IMR-90 (cell line): ENCODE data around the gene BMP7. TPM values are rescaled to one million over a fixed set of nuclear protein-coding genes. Genes with fewer than 3 reads are reported as not detected.

Experiments
- ATAC-seq: fragments of 200-7000 bp; cut with Tn5 transposase; 2 replicates; pipeline ENCODE4 v1.9.1; 2020; ENCODE audit warnings: low read depth, mild to moderate bottlenecking, moderate library complexity
- BruUV-seq: library from RNA; stranded (reverse); fragments of 400-500 nt; replicated peaks from 2 replicates; lab custom pipeline; 2021; lab: Mats Ljungman, UMichigan
- CTCF ChIA-PET: fragments of 300-600 bp; formaldehyde crosslinking; extraction: SDS; loops from one replicate; lab custom pipeline; 2021; ENCODE audit warnings: antibody characterized with exemption; lab: Yijun Ruan, JAX
- POLR2A ChIA-PET: fragments of 300-600 bp; sonication (Branson Sonifier 250); formaldehyde crosslinking; loops from one replicate; lab custom pipeline; 2022; ENCODE audit warnings: antibody characterized with exemption; ENCODE audit not compliant: unreplicated experiment; lab: Charles Lee
- DNase-seq: peaks from one replicate; pipeline ENCODE4 v3.0.0; 2013
- H2AFZ ChIP-seq: replicated peaks from 2 replicates; pipeline ENCODE3; 2013; ENCODE audit warnings: low read length, mild to moderate bottlenecking; ENCODE audit not compliant: poor library complexity
- H2AK5ac ChIP-seq: 2 replicates; pipeline ENCODE4 v1.6.1; 2013; ENCODE audit warnings: low read depth, low read length, inconsistent platforms
- H2AK9ac ChIP-seq: replicated peaks from 2 replicates; pipeline ENCODE3; 2013; ENCODE audit warnings: mild to moderate bottlenecking, low read depth, low read length, moderate library complexity; ENCODE audit not compliant: poor library complexity
- H2BK120ac ChIP-seq: 2 replicates; pipeline ENCODE4 v1.6.1; 2013; ENCODE audit warnings: low read depth, low read length, inconsistent platforms
- H2BK15ac ChIP-seq: 3 replicates; pipeline ENCODE4 v1.6.1; 2013; ENCODE audit warnings: low read depth, low read length, inconsistent platforms
- H2BK20ac ChIP-seq: 2 replicates; pipeline ENCODE4 v1.6.1; 2013; ENCODE audit warnings: low read depth, mild to moderate bottlenecking, inconsistent platforms, low read length, moderate library complexity
- H2BK5ac ChIP-seq: 2 replicates; pipeline ENCODE4 v1.6.1; 2013; ENCODE audit warnings: mild to moderate bottlenecking, low read depth, low read length, inconsistent platforms; ENCODE audit not compliant: poor library complexity, severe bottlenecking
- H3K14ac ChIP-seq: replicated peaks from 2 replicates; pipeline ENCODE4 v1.6.1; 2013; ENCODE audit warnings: low read depth, low read length, inconsistent platforms
- H3K18ac ChIP-seq: 2 replicates; pipeline ENCODE4 v1.6.1; 2013; ENCODE audit warnings: low read depth, low read length, control low read depth
- H3K23ac ChIP-seq: 2 replicates; pipeline ENCODE4 v1.6.1; 2013; ENCODE audit warnings: low read depth, low read length, inconsistent platforms
- H3K27ac ChIP-seq: 2 replicates; pipeline ENCODE4 v1.5.1; 2013; ENCODE audit warnings: mild to moderate bottlenecking, control low read depth, low read length; ENCODE audit not compliant: insufficient read depth
- H3K27me3 ChIP-seq: 2 replicates; pipeline ENCODE4 v1.6.1; 2013; ENCODE audit warnings: low read length; ENCODE audit not compliant: control insufficient read depth, insufficient read depth
- H3K36me3 ChIP-seq: 2 replicates; pipeline ENCODE4 v1.6.1; 2013; ENCODE audit warnings: low read length, mixed read lengths; ENCODE audit not compliant: control insufficient read depth, insufficient read depth
- H3K4ac ChIP-seq: 2 replicates; pipeline ENCODE4 v1.6.1; 2013; ENCODE audit warnings: low read depth, low read length, inconsistent platforms
- H3K4me1 ChIP-seq: 2 replicates; pipeline ENCODE4 v1.6.1; 2013; ENCODE audit warnings: low read length, mixed read lengths; ENCODE audit not compliant: control insufficient read depth, insufficient read depth
- H3K4me2 ChIP-seq: 2 replicates; pipeline ENCODE4 v1.6.1; 2013; ENCODE audit warnings: low read depth, mild to moderate bottlenecking, control low read depth, low read length, moderate library complexity
- H3K4me3 ChIP-seq: 2 replicates; pipeline ENCODE4 v1.5.1; 2013; ENCODE audit warnings: low read depth, mild to moderate bottlenecking, control low read depth, low read length, moderate library complexity; ENCODE audit not compliant: insufficient read depth
- H3K56ac ChIP-seq: 2 replicates; pipeline ENCODE4 v1.6.1; 2013; ENCODE audit warnings: low read length, inconsistent platforms; ENCODE audit not compliant: insufficient read depth; ENCODE audit errors: extremely low read depth
- H3K79me1 ChIP-seq, 2 experiments: 2 replicates each; pipeline ENCODE4 v1.6.1; 2013; ENCODE audit warnings: low read length in 2 of 2, inconsistent platforms in 1 of 2, low read depth in 1 of 2
- H3K9ac ChIP-seq: 2 replicates; pipeline ENCODE4 v1.6.1; 2013; ENCODE audit warnings: low read depth, low read length, control low read depth
- H3K9me1 ChIP-seq: 2 replicates; pipeline ENCODE4 v1.6.1; 2013; ENCODE audit warnings: low read length, inconsistent platforms; ENCODE audit not compliant: insufficient read depth
- H3K9me3 ChIP-seq: 2 replicates; pipeline ENCODE4 v1.6.1; 2013; ENCODE audit warnings: low read length; ENCODE audit not compliant: control insufficient read depth, insufficient read depth
- H4K20me1 ChIP-seq: 2 replicates; pipeline ENCODE4 v1.6.1; 2013; ENCODE audit warnings: low read length, inconsistent platforms; ENCODE audit not compliant: insufficient read depth
- H4K5ac ChIP-seq: 2 replicates; pipeline ENCODE4 v1.6.1; 2013; ENCODE audit warnings: mild to moderate bottlenecking, low read depth, low read length, control low read depth
- H4K8ac ChIP-seq, 2 experiments: 2 replicates each; pipeline ENCODE4 v1.6.1; 2013; ENCODE audit warnings: low read depth in 2 of 2, low read length in 2 of 2, control low read depth in 1 of 2, inconsistent platforms in 1 of 2
- H4K91ac ChIP-seq: 2 replicates; pipeline ENCODE4 v1.6.1; 2013; ENCODE audit warnings: low read depth, low read length, inconsistent platforms; ENCODE audit not compliant: insufficient read depth
- BHLHE40 ChIP-seq: fragments of 150-350 bp; IDR thresholded peaks from 2 replicates; pipeline ENCODE4 v1.6.1; 2016; ENCODE audit warnings: mild to moderate bottlenecking, low read depth, low read length
- CEBPB ChIP-seq: IDR thresholded peaks from 2 replicates; pipeline ENCODE4 v1.6.1; 2012; ENCODE audit warnings: low read depth, low read length, improper control_type of control experiment
- CHD1 ChIP-seq: IDR thresholded peaks from 2 replicates; pipeline ENCODE4 v1.6.1; 2012; ENCODE audit warnings: low read depth, low read length, improper control_type of control experiment
- FOS ChIP-seq: fragments of 150-350 bp; IDR thresholded peaks from 2 replicates; pipeline ENCODE4 v1.6.1; 2016; ENCODE audit warnings: low read depth, low read length
- MAFK ChIP-seq: IDR thresholded peaks from 2 replicates; pipeline ENCODE4 v1.6.1; 2012; ENCODE audit warnings: low read depth, low read length, improper control_type of control experiment
- MAZ ChIP-seq: IDR thresholded peaks from 2 replicates; pipeline ENCODE4 v1.6.1; 2012; ENCODE audit warnings: low read depth, mild to moderate bottlenecking, low read length, improper control_type of control experiment, moderate library complexity, borderline replicate concordance
- MXI1 ChIP-seq: IDR thresholded peaks from 2 replicates; pipeline ENCODE4 v1.6.1; 2012; ENCODE audit warnings: low read depth, mild to moderate bottlenecking, low read length, moderate library complexity, borderline replicate concordance
- NFE2L2 ChIP-seq: fragments of 150-350 bp; IDR thresholded peaks from 2 replicates; pipeline ENCODE4 v1.6.1; 2016; ENCODE audit warnings: low read depth, mild to moderate bottlenecking, low read length
- POLR2A ChIP-seq: IDR thresholded peaks from 2 replicates; pipeline ENCODE4 v1.6.1; 2012; ENCODE audit warnings: mild to moderate bottlenecking, low read depth, low read length
- SMC3 ChIP-seq: fragments of 150-350 bp; IDR thresholded peaks from 2 replicates; pipeline ENCODE4 v1.6.1; 2016; ENCODE audit warnings: low read depth, mild to moderate bottlenecking, antibody characterized with exemption, low read length, moderate library complexity
- WGBS, 2 experiments: methylation state at CpG; one replicate each; pipeline versions ENCODE4 v1.1.5 to v1.1.7; 2013; ENCODE audit warnings: missing lambda C conversion rate in 2 of 2; ENCODE audit not compliant: insufficient read length in 1 of 2; ENCODE audit errors: extremely low coverage in 2 of 2; 5-methylcytosine and 5-hydroxymethylcytosine counted together
- dilution Hi-C: fragments of 300-500 bp; cut with HindIII; formaldehyde crosslinking; loops from one replicate; pipeline ENCODE4 v1.14.3; 2018; ENCODE audit warnings: low sequenced_read_pairs; ENCODE audit not compliant: unreplicated experiment
- in situ Hi-C: fragments of 300-500 bp; cut with MboI; formaldehyde crosslinking; loops from 3 replicates; pipeline ENCODE4 v1.14.3; 2019; ENCODE audit warnings: low sequenced_read_pairs, inconsistent platforms, mixed read lengths
- intact Hi-C: fragments of 100-400 bp; cut with micrococcal nuclease; formaldehyde crosslinking; loops from 2 replicates; pipeline ENCODE4 v1.10.0; 2022
- polyA plus RNA-seq, 3 experiments: library from polyadenylated mRNA; depleted of rRNA; stranded (reverse); fragments of >200 nt; gene quantifications; 2 replicates each; pipeline ENCODE4 v1.2.3, GENCODE V29; 2012; ENCODE audit warnings: low replicate concordance in 1 of 3
- total RNA-seq: library from RNA; depleted of rRNA; stranded (reverse); fragments of >200 nt; gene quantifications from 2 replicates; pipeline ENCODE4 v1.2.3, GENCODE V29; 2012
- TF ChIP-seq, protein P1 (sequence below): fragments of 150-350 bp; IDR thresholded peaks from 2 replicates; pipeline ENCODE4 v1.6.1; 2017; ENCODE audit warnings: mild to moderate bottlenecking, antibody characterized with exemption, low read length, low read depth
- TF ChIP-seq, protein P2 (sequence below): fragments of 150-350 bp; IDR thresholded peaks from 2 replicates; pipeline ENCODE4 v1.6.1; 2016; ENCODE audit warnings: low read depth, mild to moderate bottlenecking, low read length, moderate library complexity, borderline replicate concordance
- TF ChIP-seq, protein P3 (sequence below): conservative IDR thresholded peaks from 2 replicates; pipeline ENCODE4 v1.5.1; 2012; ENCODE audit warnings: mild to moderate bottlenecking, low read depth, low read length, improper control_type of control experiment

The BMP7 gene
- total and polyA plus RNA-seq, 2 of the 4 experiments (the other 2 are of a cell fraction): not detected

DNA sequence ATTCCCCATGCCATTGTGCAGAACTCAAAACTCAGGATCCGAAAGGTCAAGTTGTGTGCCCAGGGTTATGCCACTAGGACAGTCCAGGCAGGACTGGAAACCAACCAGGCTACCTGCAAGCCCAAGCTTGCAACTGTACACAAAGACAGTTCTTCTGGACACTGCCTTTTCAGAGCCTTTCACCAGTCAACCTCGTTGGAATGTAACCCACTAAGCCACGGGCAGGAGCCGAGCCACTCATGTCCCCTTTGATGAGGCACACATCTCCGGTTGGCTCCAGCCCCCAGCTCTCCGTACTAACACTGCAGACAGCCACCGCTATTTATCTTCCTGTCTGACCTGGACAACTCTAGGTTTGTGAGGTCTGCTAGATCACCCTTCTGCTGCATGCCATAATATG lies 62.5 kb downstream of the BMP7 start:
- Histone ChIP-seq H3K4me1 (no peaks in the 10 kb centered on the region), H3K4me3 (no peak overlapping the region), H2BK120ac (no peak overlapping the region), H3K14ac (no peak overlapping the region), H2AK5ac (no peak overlapping the region), H3K4ac (no peak overlapping the region), H2BK20ac (no peak overlapping the region), H3K23ac (no peak overlapping the region), H3K4me2 (no peak overlapping the region), H3K9me3 (peaks cover 17% of the 10 kb centered on the region), H2BK5ac (no peak overlapping the region), H4K8ac (no peak overlapping the region), H2BK15ac (no peak overlapping the region), H3K79me1 (no peaks in the 10 kb centered on the region), H2AFZ (no peak overlapping the region), H3K18ac (no peak overlapping the region), H4K91ac (no peak overlapping the region), H4K20me1 (no peaks in the 10 kb centered on the region), H2AK9ac (no peak overlapping the region), H3K56ac (no peak overlapping the region), H3K27ac (no peak overlapping the region), H3K9me1 (no peaks in the 10 kb centered on the region), H4K5ac (no peak overlapping the region), H3K9ac (no peak overlapping the region), H3K36me3 (no peaks in the 10 kb centered on the region), H3K27me3 (no peaks in the 10 kb centered on the region)
- in situ Hi-C loops: no loop called here
- BruUV-seq: no TSS peak
- intact Hi-C loops: no loop called here
- POLR2A ChIA-PET: no interaction called here
- DNase-seq (no peak), ATAC-seq (no peak)
- CTCF ChIA-PET: no interaction called here
- 81% methylated on average over 5 of the region's 7 CpGs; no CpG with 5 or more reads in 1 of the 2 experiments for WGBS, 2 experiments
- dilution Hi-C loops: no loop called here
- TF ChIP-seq FOS (no peak), BHLHE40 (no peak), POLR2A (no peak), CEBPB (no peak), CHD1 (no peak), MAZ (no peak), NFE2L2 (no peak), MXI1 (no peak), SMC3 (no peak), MAFK (no peak)
- TF ChIP-seq, protein P1, sequence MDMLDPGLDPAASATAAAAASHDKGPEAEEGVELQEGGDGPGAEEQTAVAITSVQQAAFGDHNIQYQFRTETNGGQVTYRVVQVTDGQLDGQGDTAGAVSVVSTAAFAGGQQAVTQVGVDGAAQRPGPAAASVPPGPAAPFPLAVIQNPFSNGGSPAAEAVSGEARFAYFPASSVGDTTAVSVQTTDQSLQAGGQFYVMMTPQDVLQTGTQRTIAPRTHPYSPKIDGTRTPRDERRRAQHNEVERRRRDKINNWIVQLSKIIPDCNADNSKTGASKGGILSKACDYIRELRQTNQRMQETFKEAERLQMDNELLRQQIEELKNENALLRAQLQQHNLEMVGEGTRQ: no peak
- TF ChIP-seq, protein P2, sequence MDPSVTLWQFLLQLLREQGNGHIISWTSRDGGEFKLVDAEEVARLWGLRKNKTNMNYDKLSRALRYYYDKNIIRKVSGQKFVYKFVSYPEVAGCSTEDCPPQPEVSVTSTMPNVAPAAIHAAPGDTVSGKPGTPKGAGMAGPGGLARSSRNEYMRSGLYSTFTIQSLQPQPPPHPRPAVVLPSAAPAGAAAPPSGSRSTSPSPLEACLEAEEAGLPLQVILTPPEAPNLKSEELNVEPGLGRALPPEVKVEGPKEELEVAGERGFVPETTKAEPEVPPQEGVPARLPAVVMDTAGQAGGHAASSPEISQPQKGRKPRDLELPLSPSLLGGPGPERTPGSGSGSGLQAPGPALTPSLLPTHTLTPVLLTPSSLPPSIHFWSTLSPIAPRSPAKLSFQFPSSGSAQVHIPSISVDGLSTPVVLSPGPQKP: no peak
- TF ChIP-seq, protein P3, sequence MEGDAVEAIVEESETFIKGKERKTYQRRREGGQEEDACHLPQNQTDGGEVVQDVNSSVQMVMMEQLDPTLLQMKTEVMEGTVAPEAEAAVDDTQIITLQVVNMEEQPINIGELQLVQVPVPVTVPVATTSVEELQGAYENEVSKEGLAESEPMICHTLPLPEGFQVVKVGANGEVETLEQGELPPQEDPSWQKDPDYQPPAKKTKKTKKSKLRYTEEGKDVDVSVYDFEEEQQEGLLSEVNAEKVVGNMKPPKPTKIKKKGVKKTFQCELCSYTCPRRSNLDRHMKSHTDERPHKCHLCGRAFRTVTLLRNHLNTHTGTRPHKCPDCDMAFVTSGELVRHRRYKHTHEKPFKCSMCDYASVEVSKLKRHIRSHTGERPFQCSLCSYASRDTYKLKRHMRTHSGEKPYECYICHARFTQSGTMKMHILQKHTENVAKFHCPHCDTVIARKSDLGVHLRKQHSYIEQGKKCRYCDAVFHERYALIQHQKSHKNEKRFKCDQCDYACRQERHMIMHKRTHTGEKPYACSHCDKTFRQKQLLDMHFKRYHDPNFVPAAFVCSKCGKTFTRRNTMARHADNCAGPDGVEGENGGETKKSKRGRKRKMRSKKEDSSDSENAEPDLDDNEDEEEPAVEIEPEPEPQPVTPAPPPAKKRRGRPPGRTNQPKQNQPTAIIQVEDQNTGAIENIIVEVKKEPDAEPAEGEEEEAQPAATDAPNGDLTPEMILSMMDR: no peak
